B cell (primary cell): ENCODE measurements around the gene TRIM46. TPM values are rescaled to one million over a fixed set of nuclear protein-coding genes. Genes with fewer than 3 reads are reported as not detected.

Experiments
- ATAC-seq: fragments of 200-7000 bp; cut with Tn5 transposase; one replicate; pipeline ENCODE4 v1.10.0; 2021; ENCODE audit warnings: low read depth, mild to moderate bottlenecking, moderate number of reproducible peaks, moderate library complexity
- CTCF ChIA-PET: fragments of 350-600 bp; sonication (Branson Sonifier 250); formaldehyde crosslinking; loops from one replicate; lab custom pipeline; 2021; ENCODE audit warnings: antibody characterized with exemption, inconsistent platforms; lab: Charles Lee
- POLR2A ChIA-PET: fragments of 350-600 bp; sonication (Branson Sonifier 250); formaldehyde crosslinking; loops from one replicate; lab custom pipeline; 2021; ENCODE audit warnings: antibody characterized with exemption; lab: Charles Lee
- DNase-seq: peaks from one replicate; pipeline ENCODE4 v3.0.0; 2013
- H2AFZ ChIP-seq: 2 replicates; pipeline ENCODE4 v1.6.1; 2012; ENCODE audit warnings: mild to moderate bottlenecking, low read depth, low read length; ENCODE audit not compliant: insufficient read depth, poor library complexity, severe bottlenecking
- H3K27ac ChIP-seq, 2 donors: 1 replicate in 1 of 2; 2 replicates in 1 of 2; pipeline ENCODE4 v1.5.1; 2012 to 2013; ENCODE audit warnings: low read length in 2 of 2, mild to moderate bottlenecking in 2 of 2, moderate library complexity in 1 of 2
- H3K27me3 ChIP-seq, 4 experiments: fragments of 200-600 bp in 1 of 4; sonication (generic) in 1 of 4; replicated peaks in 1 of 4; 1 replicate in 2 of 4; 2 replicates in 2 of 4; pipeline versions ENCODE4 v1.6.1 to v1.7.0; 2013 to 2016; ENCODE audit warnings: low read length in 3 of 4, mild to moderate bottlenecking in 2 of 4, mixed read lengths in 1 of 4, moderate library complexity in 1 of 4; ENCODE audit not compliant: insufficient read depth in 4 of 4, control insufficient read depth in 3 of 4; ENCODE audit errors: control extremely low read depth in 1 of 4
- H3K36me3 ChIP-seq, 2 experiments: replicated peaks in 1 of 2; 1 replicate in 1 of 2; 2 replicates in 1 of 2; pipeline versions ENCODE4 v1.6.1 to v1.7.1; 2013; ENCODE audit warnings: low read length in 1 of 2; ENCODE audit not compliant: insufficient read depth in 2 of 2, control insufficient read depth in 1 of 2; ENCODE audit errors: control extremely low read depth in 1 of 2, extremely low read depth in 1 of 2
- H3K4me1 ChIP-seq, 2 donors: fragments of 200-600 bp in 1 of 2; sonication (generic) in 1 of 2; 1 replicate in 1 of 2; 2 replicates in 1 of 2; pipeline versions ENCODE4 v1.5.1 to v1.6.1; 2013 to 2017; ENCODE audit warnings: low read length in 2 of 2; ENCODE audit not compliant: control insufficient read depth in 2 of 2, insufficient read depth in 2 of 2
- H3K4me2 ChIP-seq: replicated peaks from 2 replicates; pipeline ENCODE3; 2012; ENCODE audit warnings: mild to moderate bottlenecking, low read depth, low read length; ENCODE audit not compliant: poor library complexity, severe bottlenecking
- H3K4me3 ChIP-seq, 5 experiments: fragments of 200-600 bp in 1 of 5; sonication (generic) in 1 of 5; 1 replicate in 3 of 5; 2 replicates in 2 of 5; pipeline versions ENCODE4 v1.5.1 to v1.7.0; 2011 to 2016; ENCODE audit warnings: low read length in 4 of 5, mild to moderate bottlenecking in 4 of 5, low read depth in 2 of 5, control low read depth in 1 of 5, moderate library complexity in 1 of 5; ENCODE audit not compliant: insufficient read depth in 1 of 5; ENCODE audit errors: control extremely low read depth in 1 of 5, extremely low read depth in 1 of 5
- H3K79me2 ChIP-seq: fragments of 200-600 bp; sonication (generic); one replicate; pipeline ENCODE4 v1.6.0; 2016; ENCODE audit warnings: low read length; ENCODE audit not compliant: control insufficient read depth, insufficient read depth
- H3K9ac ChIP-seq: fragments of 200-600 bp; sonication (generic); 2 replicates; pipeline ENCODE4 v1.6.1; 2017; ENCODE audit warnings: mild to moderate bottlenecking, low read length, moderate library complexity
- H3K9me3 ChIP-seq, 3 donors: one replicate each; pipeline versions ENCODE4 v1.6.1 to v1.7.1; 2013; ENCODE audit warnings: low read length in 2 of 3; ENCODE audit not compliant: control insufficient read depth in 2 of 3, insufficient read depth in 1 of 3; ENCODE audit errors: control extremely low read depth in 1 of 3
- H4K20me1 ChIP-seq: 2 replicates; pipeline ENCODE4 v1.6.0; 2012; ENCODE audit warnings: mild to moderate bottlenecking, low read length; ENCODE audit not compliant: insufficient read depth, control insufficient read depth, poor library complexity, severe bottlenecking
- H3K27ac Mint-ChIP-seq: one replicate; pipeline ENCODE4 v1.8.0; 2021; ENCODE audit warnings: mixed read lengths
- H3K27me3 Mint-ChIP-seq: one replicate; pipeline ENCODE4 v1.8.0; 2021; ENCODE audit warnings: mixed read lengths
- H3K4me1 Mint-ChIP-seq: one replicate; pipeline ENCODE4 v1.8.0; 2021; ENCODE audit warnings: mixed read lengths
- H3K4me3 Mint-ChIP-seq: one replicate; pipeline ENCODE4 v1.8.0; 2021; ENCODE audit warnings: mixed read lengths
- H3K9me3 Mint-ChIP-seq: one replicate; pipeline ENCODE4 v1.8.0; 2022; ENCODE audit warnings: mixed read lengths; ENCODE audit not compliant: insufficient read depth
- CTCF ChIP-seq: fragments of 200-600 bp; IDR thresholded peaks from one replicate; pipeline ENCODE4 v1.8.0; 2022; ENCODE audit warnings: antibody characterized with exemption, mild to moderate bottlenecking
- EZH2 ChIP-seq: IDR thresholded peaks from 2 replicates; pipeline ENCODE4 v1.6.1; 2012; ENCODE audit warnings: borderline replicate concordance, low read depth, mild to moderate bottlenecking, moderate library complexity, low read length; ENCODE audit not compliant: insufficient read depth, poor library complexity, severe bottlenecking
- WGBS: methylation state at CpG from one replicate; pipeline ENCODE4 v1.1.5; 2013; ENCODE audit warnings: missing lambda C conversion rate; ENCODE audit not compliant: insufficient coverage; 5-methylcytosine and 5-hydroxymethylcytosine counted together
- intact Hi-C: fragments of 100-400 bp; cut with micrococcal nuclease; formaldehyde crosslinking; loops from one replicate; pipeline ENCODE4 v1.10.0; 2022
- polyA plus RNA-seq: library from polyadenylated mRNA; depleted of rRNA; stranded (reverse); fragments of >200 nt; gene quantifications from 2 replicates; pipeline ENCODE4 v1.2.3, GENCODE V29; 2012
- total RNA-seq, 2 donors: library from RNA; stranded (reverse); fragments of 120-200 nt in 1 of 2; gene quantifications; 1 replicate in 1 of 2; 2 replicates in 1 of 2; pipeline versions ENCODE4 v1.2.3 to v1.2.4, GENCODE V29; 2013 to 2022

Gene TRIM46
- total and polyA plus RNA-seq, 2 donors (not counting 1 experiment from before 2014, with no cell fraction given) = 2.6 to 3.4 TPM

- no peaks in the 10 kb centered on the region for H4K20me1 ChIP-seq
- peaks cover 19 to 28% of the 10 kb centered on the region in 2 donors for H3K4me1 ChIP-seq
- Mint-ChIP-seq H3K27ac (no peak overlapping the region), H3K27me3 (no peaks in the 10 kb centered on the region), H3K4me3 (no peak overlapping the region), H3K9me3 (no peaks in the 10 kb centered on the region), H3K4me1 (peaks cover 29% of the 10 kb centered on the region)
- no peak overlapping the region for H3K27ac ChIP-seq
- no peaks in the 10 kb centered on the region for H3K27me3 ChIP-seq
- ChIA-PET POLR2A (interaction anchor here (0.6 to 1.1 kb wide), 2 partner anchors 16 to 768 kb away, joined by 5 to 8 read pairs; no protein-coding TSS in a partner anchor), CTCF (interaction anchor here (0.5 to 12.7 kb wide), 15 partner anchors 8 to 408 kb away, joined by 3 to 196 read pairs (median 6); partner anchors contain the start of genes MTX1 and THBS3)
- H3K9ac ChIP-seq = no peak overlapping the region
- no peak overlapping the region for H3K4me2 ChIP-seq
- ATAC-seq = no peak
- TF ChIP-seq CTCF (no peak), EZH2 (no peak)
- H3K36me3 ChIP-seq = no peaks in the 10 kb centered on the region
- no peak overlapping the region for H2AFZ ChIP-seq
- H3K79me2 ChIP-seq = peaks cover 15% of the 10 kb centered on the region
- H3K4me3 ChIP-seq = no peak overlapping the region
- WGBS = 85% methylated on average over 11 of the region's 11 CpGs
- intact Hi-C loops = loop anchor here (2.0 kb wide), 1 partner anchor 15 kb away; no protein-coding TSS in a partner anchor
- peak; percentile 18 for DNase-seq
- H3K9me3 ChIP-seq = no peaks in the 10 kb centered on the region
These were observed 3.7 kb downstream of the TRIM46 start for GRCh38 chr1:155177192-155177917.

GRCh38 chr1:155177918-155178281 is 4.3 kb downstream of the TRIM46 start:
- ATAC-seq = no peak
- Histone ChIP-seq H3K27me3 (no peaks in the 10 kb centered on the region), H3K79me2 (peaks cover 10% of the 10 kb centered on the region), H4K20me1 (no peaks in the 10 kb centered on the region), H3K9ac (no peak overlapping the region), H3K4me3 (no peak overlapping the region), H3K4me2 (no peak overlapping the region), H2AFZ (no peak overlapping the region), H3K9me3 (no peaks in the 10 kb centered on the region), H3K27ac (no peak overlapping the region), H3K4me1 (peaks cover 16 to 24% of the 10 kb centered on the region in 2 donors), H3K36me3 (no peaks in the 10 kb centered on the region)
- Mint-ChIP-seq H3K27me3 (no peaks in the 10 kb centered on the region), H3K4me1 (peaks cover 26% of the 10 kb centered on the region), H3K4me3 (no peak overlapping the region), H3K9me3 (no peaks in the 10 kb centered on the region), H3K27ac (no peak overlapping the region)
- ChIA-PET POLR2A (interaction anchor here (0.6 to 1.1 kb wide), 2 partner anchors 16 to 768 kb away, joined by 5 to 8 read pairs; no protein-coding TSS in a partner anchor), CTCF (interaction anchor here (0.5 to 12.7 kb wide), 16 partner anchors 8 to 408 kb away, joined by 3 to 196 read pairs (median 6); partner anchors contain the start of genes MTX1 and THBS3)
- peak; percentile 16 for DNase-seq
- intact Hi-C loops = loop anchor here (2.0 kb wide), 1 partner anchor 15 kb away; no protein-coding TSS in a partner anchor
- TF ChIP-seq CTCF = no peak
- TF ChIP-seq EZH2 = no peak
- WGBS = 99% methylated on average over 9 of the region's 9 CpGs
